Measurements from ENCODE around the gene PPCDC.

The PPCDC gene

GRCh38 chr15:75022783-75023180 is 608 bp upstream of the PPCDC start:
- DNase-seq (ENCODE audit: low read depth): no peak
- TF ChIP-seq CTCF (IDR thresholded peaks at IDR 0.05; ENCODE audit: low read depth, low read length, missing control alignments): no peak
- in situ Hi-C loops (cut with HindIII; ENCODE audit: low sequenced_read_pairs): no loop called here
- H3K4me3 ChIP-seq (ENCODE audit: low read depth, low read length): no peak overlapping the region

GRCh38 chr15:75023872-75024636 is 664 bp downstream of the PPCDC start:
- peak overlapping the region; percentile 98 for H3K4me3 ChIP-seq (ENCODE audit: low read depth, low read length)
- no peak for TF ChIP-seq CTCF (IDR thresholded peaks at IDR 0.05; ENCODE audit: low read depth, low read length, missing control alignments)
- in situ Hi-C loops (cut with HindIII; ENCODE audit: low sequenced_read_pairs): no loop called here
- no peak for DNase-seq (ENCODE audit: low read depth)

- DNase-seq (ENCODE audit: low read depth): no peak
- no peak for TF ChIP-seq CTCF (IDR thresholded peaks at IDR 0.05; ENCODE audit: low read depth, low read length, missing control alignments)
- H3K4me3 ChIP-seq (ENCODE audit: low read depth, low read length): no peak overlapping the region
- in situ Hi-C loops (cut with HindIII; ENCODE audit: low sequenced_read_pairs): no loop called here
Observed at GRCh38 chr15:75025107-75025506, 1.7 kb downstream of the PPCDC start.

- no peak for TF ChIP-seq CTCF (IDR thresholded peaks at IDR 0.05; ENCODE audit: low read depth, low read length, missing control alignments)
- DNase-seq (ENCODE audit: low read depth): no peak
- no peak overlapping the region for H3K4me3 ChIP-seq (ENCODE audit: low read depth, low read length)
- in situ Hi-C loops (cut with HindIII; ENCODE audit: low sequenced_read_pairs): no loop called here
Observed at GRCh38 chr15:75025548-75026260, 2.3 kb downstream of the PPCDC start.

GRCh38 chr15:75027551-75027950 is 4.2 kb downstream of the PPCDC start:
- no peak overlapping the region for H3K4me3 ChIP-seq (ENCODE audit: low read depth, low read length)
- in situ Hi-C loops (cut with HindIII; ENCODE audit: low sequenced_read_pairs): no loop called here
- TF ChIP-seq CTCF (IDR thresholded peaks at IDR 0.05; ENCODE audit: low read depth, low read length, missing control alignments): no peak
- no peak for DNase-seq (ENCODE audit: low read depth)

- no peak overlapping the region for H3K4me3 ChIP-seq (ENCODE audit: low read depth, low read length)
- TF ChIP-seq CTCF (IDR thresholded peaks at IDR 0.05; ENCODE audit: low read depth, low read length, missing control alignments): no peak
- in situ Hi-C loops (cut with HindIII; ENCODE audit: low sequenced_read_pairs): no loop called here
- no peak for DNase-seq (ENCODE audit: low read depth)
Observed at GRCh38 chr15:75028991-75029377, 5.6 kb downstream of the PPCDC start.

Data from astrocyte of the cerebellum (primary cell).